GM21737 (cell line): ENCODE results near the gene VIPR1.
"Not testable (repeated sequence)": the region's sequence is repeated elsewhere in the genome, so short reads cannot be mapped to it uniquely, and the experiment has no call there.

ENCODE experiments used
- ATAC-seq: cut with Tn5 transposase; IDR thresholded peaks from one replicate; pipeline ENCODE4 v1.9.1; 2021; ENCODE audit warnings: mild to moderate bottlenecking, moderate library complexity; ENCODE audit not compliant: unreplicated experiment

Gene VIPR1

DNA sequence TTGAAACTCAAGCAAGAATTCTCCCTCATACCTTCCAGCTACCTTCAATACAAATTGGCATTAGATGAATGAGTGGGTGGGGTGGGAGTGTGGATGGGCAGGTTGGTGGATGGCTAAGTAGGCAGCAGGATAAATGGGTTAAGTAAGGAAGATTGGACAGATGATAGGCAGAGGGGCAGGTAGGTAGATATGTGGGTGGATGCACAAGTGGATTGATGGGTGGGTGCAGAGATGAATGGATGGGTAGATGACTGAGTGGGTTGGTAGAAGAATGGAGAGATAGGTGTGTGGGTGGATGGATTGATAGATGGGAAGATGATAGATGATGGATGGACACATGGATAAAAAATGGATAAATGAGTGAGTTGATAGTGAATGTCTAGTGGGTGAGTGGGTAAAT, 27.6 kb downstream of the VIPR1 start:
- ATAC-seq, result no peak

DNA sequence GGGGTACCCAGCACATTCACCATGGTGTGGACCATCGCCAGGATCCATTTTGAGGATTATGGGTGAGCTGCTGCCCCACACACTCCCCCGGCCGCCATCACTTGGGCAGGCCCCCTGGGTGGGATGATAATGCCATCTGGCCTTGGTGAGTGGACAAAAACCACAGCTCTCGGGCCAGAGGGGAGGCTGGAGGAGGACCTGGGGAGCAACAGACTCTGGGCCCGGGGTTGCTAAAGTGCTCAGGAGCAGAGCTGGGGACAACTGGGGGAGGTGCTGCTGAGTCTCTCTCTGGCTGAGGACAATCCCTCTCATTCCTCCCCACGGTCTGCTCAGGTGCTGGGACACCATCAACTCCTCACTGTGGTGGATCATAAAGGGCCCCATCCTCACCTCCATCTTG, 29.0 kb downstream of the VIPR1 start:
- no peak for ATAC-seq

DNA sequence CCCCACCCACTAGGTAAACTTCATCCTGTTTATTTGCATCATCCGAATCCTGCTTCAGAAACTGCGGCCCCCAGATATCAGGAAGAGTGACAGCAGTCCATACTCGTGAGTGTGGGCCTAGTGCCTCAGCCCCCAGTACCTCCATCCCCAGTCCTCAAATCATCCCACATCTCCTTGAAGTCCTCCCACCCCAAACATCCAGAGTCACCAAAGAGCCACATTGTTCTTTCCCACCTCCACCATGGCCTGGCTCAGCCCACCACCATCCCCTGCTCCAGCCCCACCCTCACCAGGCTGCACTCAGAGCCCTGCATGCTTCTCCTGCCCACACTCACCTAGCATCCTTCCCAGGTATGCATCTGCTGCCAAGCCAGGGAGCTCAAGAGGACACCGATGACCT, 29.8 kb downstream of the VIPR1 start:
- ATAC-seq, result no peak

DNA sequence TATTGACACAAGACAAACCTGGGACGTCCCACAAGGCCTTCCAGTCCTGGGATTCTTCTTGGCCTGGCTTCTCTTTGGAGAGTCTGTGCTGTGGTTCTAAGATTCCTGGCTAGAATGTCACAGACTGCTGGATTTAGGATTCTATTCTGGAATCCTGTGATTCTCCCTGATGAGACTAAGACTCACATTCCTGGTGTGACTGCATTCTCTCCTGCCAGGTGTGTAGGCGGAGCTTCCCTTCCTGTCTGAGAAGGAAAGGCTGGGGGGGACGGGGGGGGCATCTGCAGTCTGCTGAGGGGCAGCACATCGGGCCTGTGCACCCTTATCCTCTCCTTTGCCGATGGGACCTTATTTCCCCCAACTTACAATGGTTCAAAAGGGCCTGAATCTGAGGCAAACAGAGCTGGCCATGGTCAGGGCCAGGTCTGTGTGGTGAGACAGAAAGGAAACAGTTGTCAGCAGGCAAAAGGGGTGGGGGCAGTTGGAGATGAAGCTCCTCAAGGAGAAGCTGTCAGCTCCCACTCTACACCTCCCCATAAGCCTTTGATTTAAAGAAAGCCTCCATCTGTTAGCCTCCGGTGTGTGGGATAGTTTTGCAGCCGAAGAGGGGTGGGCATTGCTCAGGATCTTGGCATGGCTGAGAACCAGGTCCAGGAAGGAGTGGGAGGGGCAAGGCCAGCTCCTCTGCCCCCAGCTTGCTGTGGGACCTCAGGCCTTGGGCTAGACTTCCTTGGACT, 30.9 kb downstream of the VIPR1 start:
- ATAC-seq, result no peak

DNA sequence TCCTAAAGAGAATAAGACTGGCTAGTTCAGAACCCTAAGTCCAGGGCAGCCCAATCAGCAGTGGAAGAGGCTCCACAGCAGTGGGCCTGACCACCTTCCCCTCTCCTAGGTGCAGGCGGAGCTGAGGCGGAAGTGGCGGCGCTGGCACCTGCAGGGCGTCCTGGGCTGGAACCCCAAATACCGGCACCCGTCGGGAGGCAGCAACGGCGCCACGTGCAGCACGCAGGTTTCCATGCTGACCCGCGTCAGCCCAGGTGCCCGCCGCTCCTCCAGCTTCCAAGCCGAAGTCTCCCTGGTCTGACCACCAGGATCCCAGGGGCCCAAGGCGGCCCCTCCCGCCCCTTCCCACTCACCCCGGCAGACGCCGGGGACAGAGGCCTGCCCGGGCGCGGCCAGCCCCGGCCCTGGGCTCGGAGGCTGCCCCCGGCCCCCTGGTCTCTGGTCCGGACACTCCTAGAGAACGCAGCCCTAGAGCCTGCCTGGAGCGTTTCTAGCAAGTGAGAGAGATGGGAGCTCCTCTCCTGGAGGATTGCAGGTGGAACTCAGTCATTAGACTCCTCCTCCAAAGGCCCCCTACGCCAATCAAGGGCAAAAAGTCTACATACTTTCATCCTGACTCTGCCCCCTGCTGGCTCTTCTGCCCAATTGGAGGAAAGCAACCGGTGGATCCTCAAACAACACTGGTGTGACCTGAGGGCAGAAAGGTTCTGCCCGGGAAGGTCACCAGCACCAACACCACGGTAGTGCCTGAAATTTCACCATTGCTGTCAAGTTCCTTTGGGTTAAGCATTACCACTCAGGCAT, 33.7 kb downstream of the VIPR1 start:
- ATAC-seq, result no peak

DNA sequence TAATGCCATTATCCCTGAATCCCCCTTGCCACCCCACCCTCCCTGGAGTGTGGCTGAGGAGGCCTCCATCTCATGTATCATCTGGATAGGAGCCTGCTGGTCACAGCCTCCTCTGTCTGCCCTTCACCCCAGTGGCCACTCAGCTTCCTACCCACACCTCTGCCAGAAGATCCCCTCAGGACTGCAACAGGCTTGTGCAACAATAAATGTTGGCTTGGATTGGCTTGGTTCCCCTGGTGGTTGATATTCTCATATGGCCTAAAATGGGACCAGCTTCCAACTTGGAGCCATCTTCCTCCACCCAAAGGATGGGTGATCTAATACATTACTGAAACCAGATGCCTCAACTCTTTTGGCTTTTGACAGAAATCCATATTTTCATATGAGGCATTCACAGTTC, 34.9 kb downstream of the VIPR1 start:
- ATAC-seq, result no peak

DNA sequence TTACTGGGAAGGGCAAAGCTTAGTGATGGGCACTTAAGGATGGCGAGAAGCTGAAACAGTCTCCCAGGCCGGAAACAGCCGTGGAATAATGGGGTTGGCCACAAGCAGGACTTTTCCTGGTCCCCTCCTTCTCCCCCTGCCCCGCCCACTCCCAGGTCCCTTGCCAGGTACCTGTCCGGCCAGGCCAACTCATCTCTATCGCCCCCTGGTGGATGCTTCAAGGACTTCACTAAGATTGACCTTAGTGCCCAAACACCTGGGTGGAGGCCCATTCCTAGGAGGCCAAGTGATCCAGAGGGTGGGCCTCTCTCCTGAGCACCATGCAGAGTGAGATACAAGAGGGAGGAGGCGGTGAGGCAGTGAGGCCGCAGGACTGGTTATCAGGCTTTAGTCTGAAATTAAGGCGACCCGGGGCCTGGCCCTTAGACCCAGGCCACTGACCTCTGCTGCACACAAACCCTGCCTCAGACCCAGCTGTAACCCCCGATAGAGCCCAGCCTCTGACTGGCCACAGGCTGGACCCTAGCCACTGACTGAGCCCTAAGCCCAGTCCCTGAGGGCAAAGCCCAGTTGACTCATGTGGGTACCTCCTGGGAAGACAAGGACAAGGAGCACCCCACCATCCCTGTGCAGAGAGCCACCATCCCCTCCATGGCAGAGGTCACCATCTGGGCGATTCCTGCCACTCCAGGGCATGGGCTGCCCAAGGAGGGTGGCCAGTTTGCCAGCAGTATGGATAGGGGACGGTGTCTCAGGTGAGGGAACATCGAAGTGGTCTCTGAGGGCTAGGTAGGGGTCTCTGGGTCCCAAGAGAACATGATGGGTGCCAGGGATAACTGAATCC, 37.6 kb downstream of the VIPR1 start:
- ATAC-seq, result no peak

DNA sequence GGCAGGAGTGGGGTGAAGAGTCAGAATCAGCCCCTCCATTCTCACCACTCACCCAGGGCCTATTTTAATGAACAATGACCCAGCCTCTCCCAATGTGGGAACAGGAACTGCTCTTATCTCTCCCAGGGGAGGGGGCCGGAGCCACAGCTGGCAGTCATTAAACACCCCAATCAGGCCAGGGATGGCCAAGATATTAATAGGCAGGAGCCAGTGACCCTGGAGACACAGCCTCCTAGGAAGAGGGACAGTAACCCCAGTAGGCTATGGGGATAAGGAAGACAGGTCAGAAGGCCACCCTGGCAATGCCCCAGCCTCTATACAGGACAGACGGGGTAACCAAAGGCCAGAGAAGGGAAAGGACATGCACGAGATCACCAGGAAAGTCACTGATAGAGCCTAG, 38.6 kb downstream of the VIPR1 start:
- ATAC-seq, result no peak

DNA sequence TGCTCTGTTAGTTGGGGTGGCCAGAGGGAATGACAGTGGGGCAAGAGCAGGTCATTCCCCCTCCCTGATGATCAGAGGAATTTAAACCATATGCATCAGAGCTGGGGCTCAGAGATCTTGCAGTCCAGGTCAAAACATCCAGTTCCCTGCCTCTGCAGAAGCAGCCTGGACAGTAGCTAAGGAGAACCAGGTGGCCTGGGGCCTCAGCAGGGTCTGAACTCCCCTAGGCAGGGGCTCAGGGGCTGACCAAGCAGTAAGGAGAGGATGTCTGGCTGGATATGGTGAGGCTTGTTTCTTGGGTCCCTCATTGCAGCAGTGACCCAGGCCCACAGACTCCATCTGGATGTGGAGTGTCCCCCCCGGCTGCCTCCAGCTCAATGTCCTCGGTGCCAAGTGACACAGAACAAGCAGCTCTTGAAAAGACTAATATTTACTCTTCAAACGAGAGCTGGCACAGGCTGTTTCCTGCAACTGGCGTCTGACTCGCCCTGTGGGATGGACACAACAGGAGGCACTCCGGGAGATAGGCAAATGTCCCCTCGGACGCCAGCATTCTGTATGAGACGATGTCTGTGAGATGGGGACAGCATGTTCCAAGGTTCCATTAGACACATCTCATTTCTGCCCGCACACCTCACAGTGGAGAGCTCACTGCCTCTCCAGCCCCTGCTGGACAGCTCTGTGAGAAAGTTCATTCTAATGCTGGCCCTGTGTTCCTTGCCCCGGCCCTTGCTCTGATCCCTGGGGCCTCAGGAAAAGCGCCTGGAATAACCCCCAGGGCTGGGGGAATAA, 42.2 kb downstream of the VIPR1 start:
- ATAC-seq, result no peak

DNA sequence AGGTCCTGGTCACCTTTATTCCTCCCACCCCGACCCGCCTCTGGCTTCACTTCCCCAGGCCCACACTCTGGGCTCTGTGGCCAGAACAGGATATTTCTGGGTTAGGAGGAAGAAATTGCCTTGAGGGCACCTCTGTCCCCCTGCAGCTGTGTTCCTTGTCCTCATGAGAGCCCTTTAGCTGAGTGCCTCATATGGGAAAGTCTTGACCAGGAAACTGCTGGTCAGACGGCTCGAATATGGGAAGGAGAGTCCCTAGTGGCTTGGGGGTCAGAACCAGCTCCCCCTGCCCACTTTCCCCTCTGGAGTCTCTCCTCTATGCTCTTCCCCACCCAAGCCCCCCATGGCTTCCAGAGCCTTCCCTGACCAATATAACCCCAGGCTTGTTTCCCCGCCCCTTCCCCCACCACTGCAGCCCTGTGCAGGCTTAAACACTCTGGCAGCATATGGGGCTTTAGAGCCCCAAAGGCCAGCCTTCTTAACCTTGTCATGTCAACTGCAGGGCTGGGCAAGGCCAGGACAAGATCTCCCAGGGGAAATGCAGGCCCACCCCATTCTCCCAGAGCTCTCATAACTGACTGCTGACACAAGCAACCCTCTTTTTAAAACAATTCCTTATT, 42.9 kb downstream of the VIPR1 start:
- no peak for ATAC-seq

DNA sequence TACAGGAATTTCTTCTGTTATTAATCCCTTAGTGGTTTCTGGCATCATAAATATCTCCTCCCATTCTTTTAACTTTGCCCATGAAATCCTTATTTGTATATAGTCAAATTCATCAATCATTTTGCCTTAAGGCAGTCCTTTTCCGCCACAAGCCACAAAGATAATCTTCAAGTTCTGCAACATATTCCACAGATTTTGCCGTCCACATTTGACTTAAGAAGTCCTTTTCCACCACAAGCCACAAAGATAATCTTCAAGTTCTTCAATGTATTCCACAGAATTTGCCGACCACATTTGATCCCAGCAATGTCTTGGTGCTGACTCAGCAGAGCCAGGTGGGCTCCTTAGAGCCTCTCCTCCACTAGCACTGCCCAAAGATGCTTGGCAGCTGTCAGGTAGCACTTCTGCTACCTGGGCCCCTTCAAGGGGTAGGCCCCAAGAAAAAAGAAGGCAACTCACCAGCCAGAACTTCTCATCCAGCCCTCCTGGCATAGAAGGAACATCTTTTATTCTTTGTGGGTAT, 44.3 kb downstream of the VIPR1 start:
- ATAC-seq, result no peak

DNA sequence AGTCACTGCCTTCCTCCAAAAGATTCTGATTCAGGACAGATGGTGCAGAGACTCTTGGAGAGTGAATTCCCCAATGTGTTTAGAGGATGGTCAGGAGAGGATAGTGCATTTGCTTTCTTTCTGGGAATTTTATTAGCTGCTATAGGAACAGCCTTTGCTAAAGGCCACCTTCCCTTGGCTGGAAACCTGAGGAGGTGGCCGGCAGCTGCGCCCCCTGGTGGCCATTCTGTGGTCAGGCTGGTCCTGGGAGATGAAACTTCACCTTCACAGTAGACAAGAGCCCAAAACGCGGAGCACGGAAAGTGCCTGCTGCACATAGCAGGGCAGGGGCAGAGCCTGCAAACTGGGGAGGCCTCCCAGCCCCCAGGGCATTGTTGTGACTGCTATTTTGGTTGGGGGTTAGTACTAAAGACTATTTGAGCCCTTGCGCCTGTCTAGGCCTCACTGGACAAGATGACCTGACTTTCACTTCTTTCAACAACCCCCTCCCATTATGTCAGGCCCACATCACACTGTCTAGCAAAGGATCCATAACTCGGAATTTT, 45.0 kb downstream of the VIPR1 start:
- ATAC-seq, result no peak

DNA sequence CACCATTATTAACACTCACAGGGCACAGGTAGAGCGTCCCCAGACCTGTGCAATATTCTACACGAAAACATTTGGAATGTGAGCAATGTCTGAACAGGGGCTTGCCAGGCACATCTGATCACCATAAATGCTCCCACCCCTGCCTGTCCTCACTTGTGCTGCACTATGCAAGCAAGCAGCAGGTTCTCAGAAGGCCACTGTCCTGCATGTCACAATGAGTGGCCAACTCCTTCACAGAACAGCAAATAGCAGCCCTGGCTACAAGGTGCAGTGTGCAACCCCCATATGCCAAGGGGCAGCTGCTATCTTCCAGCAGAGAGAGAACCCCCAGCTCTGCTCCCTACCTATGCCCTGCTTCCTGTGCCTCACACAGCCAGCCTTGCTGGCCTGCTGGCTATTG, 46.7 kb downstream of the VIPR1 start:
- no peak for ATAC-seq

DNA sequence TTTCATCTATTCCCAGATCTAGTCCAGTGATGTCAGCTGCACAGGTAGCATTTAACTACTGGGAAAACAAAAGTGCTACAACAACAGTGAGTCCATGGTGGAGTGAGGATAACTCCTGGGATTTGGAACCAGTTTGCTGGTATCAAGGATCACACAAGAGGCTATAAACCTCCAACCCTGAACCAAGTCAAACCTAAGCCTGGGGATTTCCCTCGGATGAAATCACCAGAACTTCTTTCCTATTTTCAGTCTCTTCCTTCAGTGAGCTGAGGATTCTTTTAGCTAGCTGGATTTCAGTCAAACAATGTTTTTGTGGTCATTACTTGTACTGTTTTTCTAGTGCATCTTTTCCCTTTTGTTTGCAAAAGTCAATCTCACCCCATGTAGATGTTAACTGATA, 47.8 kb downstream of the VIPR1 start:
- ATAC-seq, result no peak

DNA sequence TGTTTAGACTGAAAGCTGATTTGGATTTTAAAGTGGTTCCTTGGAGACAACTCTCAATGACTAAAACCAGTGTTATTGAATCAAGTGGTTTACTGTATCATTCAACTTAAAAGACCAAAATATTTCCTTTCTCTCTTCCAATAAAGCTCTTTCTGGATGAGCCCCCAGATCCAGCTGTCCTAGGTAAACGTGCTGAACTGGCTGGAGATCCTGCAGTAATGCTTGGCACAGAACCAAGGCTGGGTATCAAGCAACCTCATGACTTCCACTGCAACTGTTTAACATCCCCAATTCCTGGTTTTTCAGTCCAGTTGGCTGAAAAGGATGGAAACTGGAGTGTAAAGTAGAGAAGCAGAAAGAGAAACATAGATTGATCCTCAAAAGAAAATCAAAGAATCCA, 50.4 kb downstream of the VIPR1 start:
- ATAC-seq, result no peak

DNA sequence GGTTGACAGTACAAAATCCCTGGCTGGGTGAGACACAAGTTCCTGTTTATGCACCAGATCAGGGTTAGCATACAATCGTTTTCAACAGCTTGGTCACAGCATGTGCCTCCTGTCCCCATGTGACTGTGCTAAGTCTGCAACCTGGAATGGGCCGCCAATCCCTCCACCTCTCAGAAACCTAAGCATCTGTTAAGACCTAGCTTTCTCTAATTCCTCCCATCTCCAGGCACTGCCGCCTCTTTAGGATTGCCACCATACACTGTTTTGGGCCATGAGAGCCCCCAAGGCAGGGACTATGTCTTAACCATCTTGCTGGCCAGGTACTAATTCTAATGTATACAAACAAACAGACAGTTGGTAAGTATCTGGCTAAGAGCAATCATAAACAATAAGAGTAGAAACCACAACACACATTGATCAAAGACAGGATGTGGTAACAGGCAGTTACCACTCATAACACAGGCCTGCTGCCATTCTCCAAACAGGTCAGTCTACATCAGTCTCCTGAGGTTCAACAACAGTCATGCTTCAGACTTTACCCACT, 53.7 kb downstream of the VIPR1 start:
- no peak for ATAC-seq

DNA sequence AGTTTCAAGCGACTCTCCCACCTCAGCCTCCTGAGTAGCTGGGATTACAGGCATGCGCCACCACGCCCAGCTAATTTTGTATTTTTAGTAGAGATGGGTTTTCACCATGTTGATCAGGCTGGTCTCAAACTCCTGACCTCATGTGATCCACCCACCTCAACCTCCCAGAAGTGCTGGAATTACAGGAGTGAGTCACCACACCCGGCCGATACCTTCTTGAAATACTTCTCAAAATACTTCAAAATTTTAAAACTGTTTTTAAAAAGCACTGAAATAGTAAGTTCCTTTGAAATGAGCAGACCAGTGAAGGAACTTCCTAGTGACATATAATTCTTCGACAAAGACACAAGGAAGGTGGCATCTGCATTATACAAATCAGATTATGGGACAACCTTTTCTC, 54.4 kb downstream of the VIPR1 start:
- not testable (repeated sequence) for ATAC-seq

DNA sequence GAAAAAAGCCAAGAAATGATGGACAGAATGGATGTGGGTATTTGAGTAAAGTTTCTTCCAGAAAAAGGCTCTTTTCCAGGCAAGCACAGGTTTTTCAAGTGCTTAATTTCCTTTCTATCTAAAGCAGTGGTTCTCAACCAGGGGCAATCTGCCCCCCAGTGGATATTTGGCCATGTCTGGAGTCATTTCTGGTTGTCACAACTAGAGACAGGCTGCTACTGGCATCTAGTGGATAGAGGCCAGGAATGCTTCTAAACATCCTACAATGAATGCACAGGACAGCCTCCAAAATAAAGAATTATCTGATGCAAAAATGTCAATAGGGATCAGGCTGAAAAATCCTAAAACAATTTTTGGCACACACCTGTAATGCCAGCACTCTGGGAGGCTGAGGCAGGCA, 55.4 kb downstream of the VIPR1 start:
- ATAC-seq, result no peak

DNA sequence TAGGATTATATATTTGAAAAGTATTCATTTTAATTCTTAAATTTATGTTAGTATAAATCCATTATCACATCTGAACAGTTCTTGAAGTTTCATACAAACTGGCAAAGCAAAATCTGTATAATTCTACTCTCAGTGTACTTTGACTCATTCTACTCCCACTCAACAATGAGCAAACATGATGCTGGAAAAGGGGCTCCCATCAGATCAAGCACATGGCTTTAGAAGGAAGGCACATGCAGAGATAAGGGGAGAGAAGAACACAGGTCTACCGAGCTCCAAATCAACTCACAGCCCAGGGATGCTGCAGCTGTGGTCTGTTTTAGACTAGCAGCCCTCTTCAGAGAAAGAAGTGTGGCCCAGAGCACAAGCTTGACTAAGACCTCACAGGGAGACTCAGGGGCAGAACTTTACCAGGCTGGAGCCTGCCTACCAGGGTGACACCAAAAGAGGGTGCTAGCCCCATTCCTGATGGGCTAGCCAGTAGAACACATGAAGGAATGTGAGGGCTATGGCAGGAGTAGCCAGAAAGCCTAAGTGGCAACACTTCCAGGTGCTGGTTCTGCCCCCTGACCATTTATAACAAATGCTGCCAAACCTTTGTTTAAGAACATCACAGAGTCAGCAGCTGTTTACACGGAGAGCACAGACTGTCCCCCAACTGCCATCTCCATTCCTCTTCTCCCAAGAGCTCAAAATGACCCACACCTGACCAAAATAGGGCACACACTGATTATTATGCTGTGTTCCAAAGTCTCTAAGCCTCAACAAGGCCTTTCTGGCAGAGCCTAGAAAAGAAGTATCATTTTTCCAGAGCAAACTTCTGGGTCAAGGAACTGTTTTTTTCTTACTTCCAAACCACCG, 59.8 kb downstream of the VIPR1 start:
- no peak for ATAC-seq
